Measurements from ENCODE around the gene PPP1R27. TPM values are rescaled to one million over a fixed set of nuclear protein-coding genes. Genes with fewer than 3 reads are reported as not detected.

The PPP1R27 gene
- total and polyA plus RNA-seq, 9 of the 15 experiments (the other 6 are each of a cell fraction or from before 2014, with no cell fraction given) = 0.29 to 6.9 (median 1.5) TPM; not detected in 2

- TF ChIP-seq REST (IDR thresholded peaks at IDR 0.05; ENCODE audit: borderline replicate concordance) = 0 out of 2 replicates have a peak, but pooled peaks have one; percentile 3
- peak; percentile 81 for TF ChIP-seq REST (CRISPR knock-in tag; IDR thresholded peaks at IDR 0.05; ENCODE audit: low read depth)
- peak; percentile 71; the same call in 1 of the 2 replicates for TF ChIP-seq LCOR (CRISPR knock-in tag; IDR thresholded peaks at IDR 0.05)
- TF ChIP-seq MYNN (IDR thresholded peaks at IDR 0.05) = no peak
- TF ChIP-seq MYNN (CRISPR knock-in tag; IDR thresholded peaks at IDR 0.05) = no peak
- TF ChIP-seq AFF4 (CRISPR knock-in tag; IDR thresholded peaks at IDR 0.05) = peak; percentile 96
- no peak for TF ChIP-seq SETDB1 (IDR thresholded peaks at IDR 0.05; ENCODE audit: low read length)
- no peak for TF ChIP-seq NFATC3 (IDR thresholded peaks at IDR 0.05)
- TF ChIP-seq ZNF77 (CRISPR knock-in tag; IDR thresholded peaks at IDR 0.05) = peak; percentile 71; the same call in 1 of the 2 replicates
- TF ChIP-seq NRF1 (conservative IDR thresholded peaks at IDR 0.05 in 1 of 2, IDR thresholded peaks at IDR 0.05 in 1 of 2) = peak; percentile 95 to 96
- no peak for TF ChIP-seq SP2 (IDR thresholded peaks at IDR 0.05; ENCODE audit: extremely low read depth, low read depth, low read length, poor library complexity, severe bottlenecking)
- peak in 2 of 3 experiments; percentile 27 to 29; a peak in 3 of 6 replicates for TF ChIP-seq CTCF (IDR thresholded peaks at IDR 0.05 in 2 of 3, conservative IDR thresholded peaks at IDR 0.05 in 1 of 3; ENCODE audit: insufficient read depth in 2 of 3, low read depth in 1 of 3, low read length in 3 of 3)
- peak; percentile 17; the same call in 1 of the 2 replicates for TF ChIP-seq KLF13 (tag; IDR thresholded peaks at IDR 0.05; ENCODE audit: borderline replicate concordance, low read depth)
These were observed 36.8 kb upstream of the PPP1R27 start (continued) for GRCh38 chr17:81871387-81872230.
